ENCODE results near the gene SVOP.

- no peak for TF ChIP-seq EGR1 (IDR thresholded peaks at IDR 0.05; ENCODE audit: borderline replicate concordance, low read depth, low read length)
- TF ChIP-seq CBX5 (IDR thresholded peaks at IDR 0.05; ENCODE audit: low read depth, low read length): no peak
- no peak for TF ChIP-seq CTCF (IDR thresholded peaks at IDR 0.05; ENCODE audit: control extremely low read depth in 1 of 3, insufficient read depth in 1 of 3, low read depth in 1 of 3, low read length in 3 of 3)
- TF ChIP-seq CHD2 (IDR thresholded peaks at IDR 0.05; ENCODE audit: low read length): no peak
- no peak for TF ChIP-seq TEAD4 (IDR thresholded peaks at IDR 0.05; ENCODE audit: low read depth, low read length)
- TF ChIP-seq CHD1 (IDR thresholded peaks at IDR 0.05; ENCODE audit: low read depth, low read length): no peak
- TF ChIP-seq RFX5 (IDR thresholded peaks at IDR 0.05; ENCODE audit: borderline replicate concordance, low read depth, low read length): no peak
- no peak for TF ChIP-seq SP4 (IDR thresholded peaks at IDR 0.05; ENCODE audit: low read length)
- no peak for TF ChIP-seq GTF2F1 (IDR thresholded peaks at IDR 0.05; ENCODE audit: borderline replicate concordance, low read depth, low read length)
- TF ChIP-seq ZNF274 (IDR thresholded peaks at IDR 0.05; ENCODE audit: borderline replicate concordance, extremely low read depth, low read length): no peak
- no peak for TF ChIP-seq CREB1 (IDR thresholded peaks at IDR 0.05)
- TF ChIP-seq CEBPB (IDR thresholded peaks at IDR 0.05; ENCODE audit: low read depth, low read length): no peak
Measured at GRCh38 chr12:108947097-108947496, 73.8 kb downstream of the SVOP start.
